ENCODE data around the gene OCA2.

DNA sequence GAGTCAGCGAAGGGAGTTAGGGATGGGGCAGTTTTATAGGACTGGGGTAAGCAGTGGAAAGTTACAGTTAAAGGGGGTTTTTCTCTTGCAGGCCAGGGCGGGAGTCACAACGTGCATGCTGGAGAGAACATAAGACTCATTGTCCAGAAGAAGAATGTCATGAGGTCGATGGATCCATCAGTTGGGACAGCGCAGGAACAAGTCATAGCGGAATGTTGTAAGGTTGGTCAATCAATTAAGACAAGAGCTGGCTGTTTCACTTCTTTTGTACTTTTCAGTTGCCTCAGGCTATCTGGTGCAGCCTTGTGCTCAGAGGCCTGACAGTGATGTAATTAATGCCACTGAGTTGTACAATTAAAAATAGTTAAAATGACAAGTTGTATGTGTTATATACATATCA, 165.6 kb downstream of the OCA2 start:
- TF ChIP-seq CTCF (IDR thresholded peaks at IDR 0.05; ENCODE audit: insufficient read depth, low read length), result no peak
- no peak for TF ChIP-seq REST (IDR thresholded peaks at IDR 0.05; ENCODE audit: insufficient replicate concordance, low read depth)
- no peak for TF ChIP-seq POLR2AphosphoS5 (IDR thresholded peaks at IDR 0.05; ENCODE audit: low read depth)

Data from HL-60 (cell line).